A549 (cell line): ENCODE results near the gene TRMT1. TPM values are rescaled to one million over a fixed set of nuclear protein-coding genes. Genes with fewer than 3 reads are reported as not detected.

Experiments used
- ATAC-seq, 2 experiments: fragments of 200-7000 bp in 1 of 2; fragments of >200 bp in 1 of 2; cut with Nextera tagmentation in 1 of 2; cut with Tn5 transposase in 1 of 2; 3 replicates each; pipeline versions ENCODE4 v1.8.0 to v1.9.1; 2018 to 2020; ENCODE audit warnings: mild to moderate bottlenecking in 1 of 2, moderate library complexity in 1 of 2
- CTCF ChIA-PET: fragments of 300-600 bp; sonication (Branson Sonifier 250); formaldehyde crosslinking; extraction: SDS; loops from one replicate; lab custom pipeline; 2021; ENCODE audit warnings: antibody characterized with exemption, inconsistent platforms; lab: Yijun Ruan, JAX
- POLR2A ChIA-PET: fragments of 350-600 bp; formaldehyde crosslinking; extraction: SDS; loops from one replicate; lab custom pipeline; 2021; ENCODE audit warnings: antibody characterized with exemption, inconsistent platforms; lab: Yijun Ruan, JAX
- DNase-seq, 2 experiments: peaks; one replicate each; pipeline versions ENCODE4 v3.0.0 to v3.0.0-alpha.2; 2011 to 2016; ENCODE audit warnings: low read depth in 1 of 2, low spot score in 1 of 2
- FAIRE-seq: peaks from 2 replicates; lab custom pipeline; 2011; peaks lifted over from hg19 to GRCh38; lab: Jason Lieb, UNC
- H3K27ac ChIP-seq, 2 experiments: fragments of >200 bp; sonication (Bioruptor Twin); formaldehyde crosslinking; 3 replicates each; pipeline ENCODE4 v1.5.1; 2016 to 2017
- H3K4me1 ChIP-seq: fragments of >200 bp; sonication (Bioruptor Twin); formaldehyde crosslinking; 3 replicates; pipeline ENCODE4 v1.6.1; 2016
- H3K4me2 ChIP-seq: fragments of >200 bp; sonication (Bioruptor Twin); formaldehyde crosslinking; 3 replicates; pipeline ENCODE4 v1.6.1; 2016
- H3K4me3 ChIP-seq: fragments of >200 bp; sonication (Bioruptor Twin); formaldehyde crosslinking; 3 replicates; pipeline ENCODE4 v1.5.1; 2016
- H3K9me3 ChIP-seq: fragments of >200 bp; sonication (Bioruptor Twin); formaldehyde crosslinking; 3 replicates; pipeline ENCODE4 v1.6.1; 2016
- ATOH8 ChIP-seq: fragments of 250-450 bp; sonication (Bioruptor Pico); IDR thresholded peaks from 2 replicates; pipeline ENCODE4 v1.5.0; 2020; ENCODE audit warnings: low read depth, mild to moderate bottlenecking, moderate library complexity
- BCL3 ChIP-seq: fragments of >200 bp; sonication (Bioruptor Twin); formaldehyde crosslinking; IDR thresholded peaks from 3 replicates; pipeline ENCODE4 v1.6.1; 2016
- CHD4 ChIP-seq: fragments of 200-600 bp; sonication (generic); IDR thresholded peaks from 2 replicates; pipeline ENCODE4 v1.6.1; 2016; ENCODE audit warnings: antibody characterized with exemption, mild to moderate bottlenecking, borderline replicate concordance
- EHMT2 ChIP-seq: fragments of 200-600 bp; sonication (generic); IDR thresholded peaks from 2 replicates; pipeline ENCODE4 v1.6.1; 2016; ENCODE audit warnings: antibody characterized with exemption, low read depth, mild to moderate bottlenecking, moderate library complexity
- EP300 ChIP-seq, 2 experiments: fragments of >200 bp; sonication (Bioruptor Twin); formaldehyde crosslinking; IDR thresholded peaks; 2 replicates in 1 of 2; 3 replicates in 1 of 2; pipeline ENCODE4 v1.6.1; 2016 to 2017
- FOSB ChIP-seq: fragments of 250-450 bp; sonication (Bioruptor Pico); IDR thresholded peaks from 2 replicates; pipeline ENCODE4 v1.5.0; 2020; ENCODE audit warnings: mild to moderate bottlenecking, moderate library complexity
- HDAC2 ChIP-seq: fragments of 200-600 bp; sonication (generic); IDR thresholded peaks from 2 replicates; pipeline ENCODE4 v1.6.1; 2016
- HES2 ChIP-seq: fragments of >200 bp; sonication (Bioruptor Twin); formaldehyde crosslinking; IDR thresholded peaks from 2 replicates; pipeline ENCODE4 v1.6.1; 2016
- HOXB13 ChIP-seq: fragments of 250-450 bp; sonication (Bioruptor Pico); IDR thresholded peaks from 2 replicates; pipeline ENCODE4 v1.5.0; 2020; ENCODE audit warnings: low read depth, mild to moderate bottlenecking, moderate library complexity
- MAFK ChIP-seq: fragments of 450-650 bp; IDR thresholded peaks from 2 replicates; pipeline ENCODE4 v1.6.1; 2014; ENCODE audit not compliant: partially characterized antibody
- MAZ ChIP-seq: fragments of 150-350 bp; IDR thresholded peaks from 2 replicates; pipeline ENCODE4 v1.6.1; 2014; ENCODE audit warnings: antibody characterized with exemption, low read depth, low read length, borderline replicate concordance
- MYC ChIP-seq: IDR thresholded peaks from 2 replicates; pipeline ENCODE4 v1.6.1; 2012; ENCODE audit warnings: mild to moderate bottlenecking, inconsistent platforms, low read length, improper control_type of control experiment, borderline replicate concordance
- NPAS2 ChIP-seq: fragments of 250-450 bp; sonication (Bioruptor Pico); IDR thresholded peaks from 2 replicates; pipeline ENCODE4 v1.8.0; 2022; ENCODE audit warnings: mild to moderate bottlenecking, moderate library complexity, borderline replicate concordance
- PBX3 ChIP-seq: IDR thresholded peaks from 2 replicates; pipeline ENCODE4 v1.6.1; 2012
- RAD21 ChIP-seq, 2 experiments: fragments of >200 bp in 1 of 2; sonication (Bioruptor Twin) in 1 of 2; formaldehyde crosslinking in 1 of 2; IDR thresholded peaks in 1 of 2; conservative IDR thresholded peaks in 1 of 2; 2 replicates in 1 of 2; 3 replicates in 1 of 2; pipeline ENCODE4 v1.6.1; 2012 to 2018; ENCODE audit warnings: inconsistent platforms in 1 of 2
- RCOR1 ChIP-seq: fragments of 150-350 bp; IDR thresholded peaks from 2 replicates; pipeline ENCODE4 v1.6.1; 2014; ENCODE audit warnings: antibody characterized with exemption, low read length, low read depth
- REST ChIP-seq: fragments of 200-600 bp; sonication (generic); IDR thresholded peaks from 2 replicates; pipeline ENCODE4 v1.6.1; 2016; ENCODE audit warnings: antibody characterized with exemption, mild to moderate bottlenecking, moderate library complexity
- RNF2 ChIP-seq: fragments of 200-600 bp; sonication (generic); IDR thresholded peaks from 2 replicates; pipeline ENCODE4 v1.6.1; 2016; ENCODE audit warnings: low read depth, mild to moderate bottlenecking, antibody characterized with exemption, moderate library complexity, borderline replicate concordance
- SREBF2 ChIP-seq: fragments of 450-650 bp; IDR thresholded peaks from 2 replicates; pipeline ENCODE4 v1.6.1; 2014; ENCODE audit warnings: mild to moderate bottlenecking, moderate library complexity
- TP53 ChIP-seq: fragments of 250-450 bp; sonication (Bioruptor Pico); IDR thresholded peaks from 2 replicates; pipeline ENCODE4 v1.5.0; 2021; ENCODE audit warnings: mild to moderate bottlenecking, moderate library complexity
- USF2 ChIP-seq: fragments of 450-650 bp; IDR thresholded peaks from 2 replicates; pipeline ENCODE4 v1.6.1; 2014; ENCODE audit warnings: antibody characterized with exemption
- WGBS: methylation state at CpG from one replicate; pipeline ENCODE4 v1.1.6; 2017; ENCODE audit errors: missing lambda C conversion rate; 5-methylcytosine and 5-hydroxymethylcytosine counted together
- polyA plus RNA-seq, 4 experiments: library from polyadenylated mRNA; depleted of rRNA in 3 of 4; stranded (reverse); fragments of >200 nt; fragmentation: RNase III in 1 of 4; extraction: RNeasy Plus Mini Kit Qiagen cat#74134 plus additional on column Dnase treatment in 1 of 4; gene quantifications; 2 replicates in 3 of 4; 3 replicates in 1 of 4; pipeline ENCODE4 v1.2.3, GENCODE V29; 2011 to 2017

The TRMT1 gene
- polyA plus RNA-seq, 2 of the 4 experiments (the other 2 are of a cell fraction), result 18.2 to 29.8 TPM

GRCh38 chr19:13077240-13077639, 39.3 kb downstream of the TRMT1 start:
- H3K4me2 ChIP-seq, result no peak overlapping the region
- POLR2A ChIA-PET, result no interaction called here
- peaks cover 17% of the 10 kb centered on the region for H3K4me1 ChIP-seq
- H3K9me3 ChIP-seq, result no peaks in the 10 kb centered on the region
- FAIRE-seq (no peak), DNase-seq (no peak), ATAC-seq (no peak)
- 84% methylated on average over 9 of the region's 11 CpGs for WGBS
- no peak overlapping the region for H3K4me3 ChIP-seq
- H3K27ac ChIP-seq, result no peak overlapping the region
- CTCF ChIA-PET, result interaction anchor here (1.1 to 6.9 kb wide), 4 partner anchors 12 to 43 kb away, joined by 3 to 47 read pairs (median 8); no protein-coding TSS in a partner anchor
- no peak for TF ChIP-seq NPAS2 (CRISPR knock-in tag)
- no peak for TF ChIP-seq TP53 (CRISPR knock-in tag)
- no peak for TF ChIP-seq RNF2

GRCh38 chr19:13076787-13077186, 39.8 kb downstream of the TRMT1 start:
- no peaks in the 10 kb centered on the region for H3K9me3 ChIP-seq
- H3K27ac ChIP-seq, result no peak overlapping the region
- DNase-seq (no peak), FAIRE-seq (no peak), ATAC-seq (no peak)
- 68% methylated on average over 3 of the region's 6 CpGs for WGBS
- H3K4me2 ChIP-seq, result no peak overlapping the region
- H3K4me1 ChIP-seq, result peaks cover 17% of the 10 kb centered on the region
- ChIA-PET POLR2A (no interaction called here), CTCF (interaction anchor here (0.5 to 6.9 kb wide), 3 partner anchors 16 to 672 kb away, joined by 3 to 47 read pairs (median 11); no protein-coding TSS in a partner anchor)
- H3K4me3 ChIP-seq, result no peak overlapping the region
- TF ChIP-seq USF2, result no peak
- no peak for TF ChIP-seq MAZ
- TF ChIP-seq REST, result no peak
- no peak for TF ChIP-seq EP300 (IDR thresholded peaks at IDR 0.05)
- TF ChIP-seq MYC, result no peak
- TF ChIP-seq PBX3, result no peak
- no peak for TF ChIP-seq RAD21 (conservative IDR thresholded peaks at IDR 0.05 in 1 of 2, IDR thresholded peaks at IDR 0.05 in 1 of 2)
- TF ChIP-seq RCOR1, result no peak
- no peak for TF ChIP-seq HOXB13 (CRISPR knock-in tag)
- no peak for TF ChIP-seq BCL3
- no peak for TF ChIP-seq EHMT2
- TF ChIP-seq FOSB (CRISPR knock-in tag), result no peak
- no peak for TF ChIP-seq SREBF2
- TF ChIP-seq ATOH8 (CRISPR knock-in tag), result no peak
- TF ChIP-seq HES2, result no peak
- TF ChIP-seq MAFK, result no peak
- TF ChIP-seq CHD4, result no peak
- no peak for TF ChIP-seq HDAC2
